Hematopoietic multipotent progenitor cell treated with erythropoietin and hydrocortisone succinate and interleukin-3 and kit ligand, for 17 days (in vitro differentiated cells): ENCODE measurements around the gene EML3.

Experiments
- DNase-seq: peaks from one replicate; pipeline ENCODE4 v3.0.0-alpha.2; 2015; ENCODE audit warnings: low spot score

Gene EML3

DNA sequence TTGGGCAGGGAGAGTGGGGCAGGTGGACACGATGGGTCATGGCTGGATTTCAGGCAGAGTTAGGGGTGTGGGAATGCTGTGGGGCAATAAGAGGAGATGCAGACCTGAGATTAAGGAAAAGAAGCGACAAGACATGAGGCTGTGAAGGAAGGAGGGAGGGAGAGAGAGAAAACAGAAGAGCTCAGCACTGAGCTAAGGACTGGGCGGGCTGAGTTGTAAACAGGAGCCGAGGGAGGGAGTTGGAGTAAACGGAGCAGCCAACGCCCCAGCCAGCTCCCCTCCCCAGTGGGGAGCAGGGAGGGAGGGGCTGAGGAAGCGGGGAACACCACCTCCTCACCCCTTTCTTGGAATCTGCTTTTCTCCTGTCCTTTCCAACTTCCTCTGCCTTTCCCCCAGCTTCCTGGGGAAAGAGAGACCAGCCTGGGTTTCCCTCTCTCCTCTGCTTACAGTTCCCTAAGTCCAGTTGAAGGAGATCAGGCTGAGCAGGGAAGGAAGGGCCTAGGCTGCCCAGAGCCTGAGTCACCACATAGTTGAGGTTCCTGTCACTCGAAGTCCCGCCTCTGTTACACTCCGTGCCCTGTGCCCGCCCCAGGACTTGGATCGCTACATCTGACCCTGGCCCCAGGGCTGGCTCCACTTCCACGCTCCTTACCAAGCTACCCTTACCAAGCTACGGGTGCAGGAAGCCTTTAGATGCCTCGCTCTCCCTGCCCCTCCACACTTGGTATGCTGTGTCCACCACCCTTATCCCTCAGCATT lies 59.3 kb downstream of the EML3 start:
- peak; percentile 83 for DNase-seq

DNA sequence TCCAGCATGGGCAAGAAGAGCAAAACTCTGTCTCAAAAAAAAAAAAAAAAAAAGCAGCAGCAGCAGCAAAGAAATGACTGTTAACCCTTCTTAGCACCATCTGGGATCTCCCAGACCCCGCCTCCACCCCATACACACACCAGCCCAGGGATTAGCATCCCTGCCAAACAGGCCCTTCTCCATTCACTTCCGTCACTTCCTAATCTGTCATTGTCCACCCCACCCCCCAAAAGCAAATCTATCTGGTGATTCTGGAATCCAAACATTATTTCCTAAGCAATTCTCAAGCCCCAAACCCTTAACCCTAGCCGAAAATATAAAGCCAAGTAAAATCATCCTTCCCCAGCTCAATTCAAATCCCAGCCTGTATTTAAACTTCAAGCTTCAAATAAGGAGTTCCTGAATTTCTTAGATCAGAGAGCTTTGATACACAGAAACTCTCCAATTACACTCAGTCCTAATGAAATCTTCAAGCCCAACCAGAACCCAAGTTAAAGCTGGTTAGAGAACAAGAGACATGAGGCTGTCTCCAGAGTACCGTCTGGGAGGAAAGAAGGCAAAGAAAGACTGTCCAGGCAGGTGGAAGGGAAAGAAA lies 60.0 kb downstream of the EML3 start:
- DNase-seq, result no peak
